H4 (cell line): ENCODE data around the gene TUG1. TPM values are rescaled to one million over a fixed set of nuclear protein-coding genes. Genes with fewer than 3 reads are reported as not detected.
A peak's percentile ranks its signal among the peaks of the same experiment; 100 is the strongest.

ENCODE experiments used
- DNase-seq: peaks from one replicate; pipeline ENCODE4 v3.0.0-alpha.2; 2015; ENCODE audit warnings: low spot score
- total RNA-seq: library from RNA; depleted of rRNA; stranded (reverse); fragments of >200 nt; shearing (Covaris generic); gene quantifications from 2 replicates; pipeline ENCODE4 v1.2.3, GENCODE V29; 2014; rRNA removed

The TUG1 gene
- 35.8 and 38.2 TPM in 2 replicates for total RNA-seq

- DNase-seq = peak; percentile 96
These were observed at the start of gene TUG1 for GRCh38 chr22:30968924-30969531. TUG1 (plus strand) TSS chr22:30969265.

- no peak for DNase-seq
These were observed 49.1 kb upstream of the TUG1 start for GRCh38 chr22:30919973-30920372.

DNA sequence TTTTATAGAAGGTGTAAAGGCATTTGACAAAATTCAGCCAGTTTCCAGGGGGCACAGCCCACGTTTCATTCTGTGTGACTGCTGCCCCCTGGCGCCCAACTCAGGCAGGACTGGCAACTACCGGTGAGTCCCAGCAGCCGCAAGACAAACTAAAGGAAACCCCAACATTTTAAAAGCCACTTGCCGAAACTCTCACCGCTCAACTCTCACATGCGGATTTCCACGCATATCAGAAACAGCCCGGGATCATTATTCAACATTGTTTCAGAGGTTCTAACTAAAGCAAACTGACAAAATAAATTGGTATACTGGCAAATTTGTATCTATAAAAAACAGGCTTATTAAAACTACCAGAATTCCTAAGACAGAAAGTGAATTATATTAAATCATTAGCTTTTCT, 48.7 kb upstream of the TUG1 start:
- DNase-seq = peak; percentile 21

DNA sequence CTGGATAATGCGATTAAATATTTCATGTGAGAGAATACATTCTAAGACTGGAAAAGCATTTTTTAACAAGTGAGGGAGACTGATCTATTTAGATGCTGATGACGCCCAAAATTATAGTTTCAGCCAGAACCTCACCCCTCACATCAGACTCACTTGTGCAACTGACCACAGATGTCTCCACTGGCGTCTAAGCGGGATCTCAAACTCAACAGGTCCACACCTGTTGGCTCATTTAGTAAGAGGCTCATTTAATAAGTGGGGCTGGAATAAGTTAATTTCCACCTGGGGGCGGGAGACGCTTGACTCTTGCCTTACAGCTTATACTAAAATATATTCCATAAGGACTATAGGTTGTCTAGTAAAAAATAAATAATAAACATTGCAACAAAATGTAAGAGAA, 48.0 kb upstream of the TUG1 start:
- DNase-seq = no peak

DNA sequence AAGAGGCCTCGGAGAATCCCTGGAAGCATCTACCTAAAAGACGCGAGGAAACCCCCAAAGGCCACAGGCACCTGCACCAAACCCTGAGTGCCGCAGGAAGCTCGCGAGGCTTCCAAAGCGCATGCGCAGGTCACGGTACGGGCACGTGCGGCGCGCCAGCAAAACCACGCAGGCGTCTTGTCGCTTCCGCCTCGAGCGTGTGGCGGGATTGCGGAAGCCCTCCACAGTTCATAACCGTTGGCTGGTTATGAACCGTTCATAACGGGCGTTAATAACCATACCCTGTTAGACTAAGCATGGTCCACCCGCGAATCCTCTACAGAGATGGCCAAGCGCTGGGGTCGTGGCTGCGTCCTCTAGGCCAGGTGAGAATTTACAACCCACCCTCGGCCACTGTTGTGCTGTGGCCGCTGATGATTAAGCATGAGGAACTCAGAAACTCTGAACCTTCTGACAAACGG, 46.9 kb upstream of the TUG1 start:
- no peak for DNase-seq

GRCh38 chr22:30923168-30923900, 45.7 kb upstream of the TUG1 start:
- DNase-seq = no peak

DNA sequence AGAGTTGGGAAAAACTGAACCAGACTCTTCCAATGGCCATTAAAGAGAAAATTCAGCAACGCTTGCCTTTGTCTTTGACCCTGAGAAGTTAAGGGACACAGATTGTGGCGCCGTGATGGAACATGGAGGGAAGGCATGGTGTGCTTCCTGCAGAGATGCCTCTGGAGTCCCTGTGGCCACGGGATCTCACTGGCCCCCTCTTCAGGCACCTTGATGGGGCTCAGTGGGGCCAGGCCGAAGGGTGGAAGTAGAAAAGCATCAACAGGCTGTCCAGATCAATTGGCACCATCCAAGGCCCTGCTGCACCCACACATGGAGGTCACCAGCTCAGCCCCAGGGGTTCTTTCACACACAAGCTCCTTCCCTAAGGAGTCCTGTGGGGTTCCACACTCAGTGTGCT, 43.4 kb upstream of the TUG1 start:
- DNase-seq = no peak

- no peak for DNase-seq
These were observed 42.4 kb upstream of the TUG1 start for GRCh38 chr22:30926706-30927105.

- no peak for DNase-seq
These were observed 41.3 kb upstream of the TUG1 start for GRCh38 chr22:30927806-30928205.

DNA sequence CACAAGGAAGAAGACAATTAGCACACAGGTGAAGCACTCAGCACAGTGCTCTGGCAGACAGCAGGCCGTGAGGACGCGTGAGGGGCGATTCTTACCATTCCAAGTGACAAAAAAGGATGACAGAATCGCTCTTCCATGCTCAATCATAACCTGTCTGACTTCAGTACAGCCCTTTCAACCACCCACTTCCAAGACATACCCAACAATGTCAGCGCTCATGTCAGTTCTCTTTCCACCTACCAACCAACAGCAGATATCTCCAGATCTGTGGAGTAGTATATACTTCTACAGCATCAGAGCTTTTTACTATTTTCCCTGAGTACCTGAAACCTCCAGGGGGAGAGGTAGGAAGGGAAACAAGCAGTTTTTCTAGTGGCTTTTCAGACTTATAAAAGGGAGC, 40.7 kb upstream of the TUG1 start:
- DNase-seq = no peak

DNA sequence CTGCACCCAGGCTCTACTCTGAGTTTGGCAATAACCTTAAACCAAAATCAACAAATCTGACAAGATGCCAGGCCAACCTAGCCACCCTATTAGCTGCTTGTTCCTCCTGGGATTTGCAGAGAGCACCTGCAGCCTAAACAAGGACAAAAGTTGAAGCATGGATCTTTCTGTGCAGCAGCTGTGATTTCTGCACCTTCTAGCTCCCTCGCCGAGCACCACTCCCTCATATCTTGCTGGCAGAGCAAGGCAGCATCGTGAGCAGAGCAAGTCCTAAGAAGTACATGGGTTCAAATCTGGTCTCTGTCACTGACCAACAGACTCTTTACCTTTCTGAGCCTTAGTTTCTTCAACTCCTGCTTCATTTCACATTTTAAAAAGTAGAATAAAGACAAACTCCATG, 38.8 kb upstream of the TUG1 start:
- DNase-seq = no peak

DNA sequence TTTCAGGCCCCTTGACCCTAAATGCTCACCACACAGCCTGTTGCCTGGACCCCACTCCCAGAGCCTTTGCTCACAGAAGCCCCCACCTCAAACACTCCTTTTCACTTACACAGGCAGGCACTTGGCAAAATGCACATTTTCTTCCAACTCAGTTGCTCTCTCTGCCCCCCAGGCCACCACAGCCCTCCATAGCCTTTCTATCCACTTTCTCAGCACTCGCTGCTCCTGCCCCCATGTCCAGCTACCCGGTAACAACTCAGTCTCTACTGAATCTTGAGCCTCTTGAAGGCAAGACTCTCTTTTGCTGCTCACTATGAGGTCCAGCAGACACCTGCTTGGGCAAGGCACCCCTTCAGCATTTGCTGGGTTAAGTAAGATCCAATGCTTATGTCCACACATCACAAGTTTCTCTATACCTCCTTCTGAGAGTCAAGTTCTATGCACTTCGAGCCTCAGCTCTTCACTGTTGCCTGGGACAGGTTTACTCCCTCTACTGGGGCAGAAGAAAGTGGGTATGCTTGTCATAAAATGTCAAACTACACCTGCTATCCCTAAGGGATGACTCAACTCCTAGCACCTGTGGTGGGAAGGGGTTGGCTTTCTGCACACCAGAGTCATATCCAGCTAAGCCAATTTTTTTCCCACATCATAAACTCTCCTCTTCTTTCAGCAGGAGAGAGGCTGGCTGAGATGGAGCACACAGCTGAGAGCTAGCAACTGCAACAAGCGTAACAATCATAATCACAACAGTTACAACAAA, 37.3 kb upstream of the TUG1 start:
- DNase-seq = no peak

GRCh38 chr22:30932661-30933060, 36.4 kb upstream of the TUG1 start:
- DNase-seq = no peak

- no peak for DNase-seq
These were observed 35.6 kb upstream of the TUG1 start for GRCh38 chr22:30933457-30933856.

DNA sequence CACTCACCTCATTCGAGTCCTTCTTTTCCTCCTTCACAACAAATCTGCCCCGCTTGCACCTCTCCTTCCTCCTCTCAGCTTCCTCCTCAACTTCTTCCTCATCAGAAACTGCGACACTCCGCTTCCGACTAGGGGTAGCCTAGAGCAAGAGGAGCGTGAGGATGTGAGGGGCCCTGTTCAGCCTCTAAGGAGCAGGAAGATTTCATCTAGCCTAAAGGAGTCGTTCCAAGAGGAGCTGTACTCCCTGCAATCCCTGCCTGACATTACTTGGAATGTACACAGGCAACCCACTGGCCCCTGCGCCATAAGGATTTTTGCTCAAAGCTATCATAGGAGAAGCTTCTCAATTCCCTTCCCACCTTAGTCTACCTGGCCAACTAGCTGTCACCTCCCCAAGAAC, 35.0 kb upstream of the TUG1 start:
- no peak for DNase-seq

- no peak for DNase-seq
These were observed 28.2 kb upstream of the TUG1 start for GRCh38 chr22:30940685-30941362.

DNA sequence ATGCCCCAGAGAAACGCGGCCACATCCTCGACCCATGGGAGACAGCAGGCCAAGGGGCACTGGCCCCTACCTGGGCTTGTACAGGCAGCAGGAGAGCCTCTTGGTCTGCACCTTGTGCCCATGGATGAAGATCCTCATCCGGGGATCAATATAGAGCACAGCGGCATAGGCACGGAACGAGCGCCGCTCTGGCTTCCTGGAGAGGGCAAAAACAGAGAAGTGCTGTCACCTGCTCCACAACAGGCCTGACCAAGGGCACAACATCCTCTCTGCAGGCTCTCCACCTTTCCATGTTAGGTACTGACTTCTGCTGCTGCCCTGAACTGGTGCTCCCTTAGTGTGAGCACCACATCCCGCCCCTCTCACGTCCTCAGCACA, 27.7 kb upstream of the TUG1 start:
- no peak for DNase-seq

GRCh38 chr22:30943368-30943767, 25.7 kb upstream of the TUG1 start:
- no peak for DNase-seq

- DNase-seq = no peak
These were observed 24.1 kb upstream of the TUG1 start for GRCh38 chr22:30944986-30945385.

GRCh38 chr22:30945653-30946052, 23.4 kb upstream of the TUG1 start:
- no peak for DNase-seq

- no peak for DNase-seq
These were observed 22.7 kb upstream of the TUG1 start for GRCh38 chr22:30946354-30946753.

DNA sequence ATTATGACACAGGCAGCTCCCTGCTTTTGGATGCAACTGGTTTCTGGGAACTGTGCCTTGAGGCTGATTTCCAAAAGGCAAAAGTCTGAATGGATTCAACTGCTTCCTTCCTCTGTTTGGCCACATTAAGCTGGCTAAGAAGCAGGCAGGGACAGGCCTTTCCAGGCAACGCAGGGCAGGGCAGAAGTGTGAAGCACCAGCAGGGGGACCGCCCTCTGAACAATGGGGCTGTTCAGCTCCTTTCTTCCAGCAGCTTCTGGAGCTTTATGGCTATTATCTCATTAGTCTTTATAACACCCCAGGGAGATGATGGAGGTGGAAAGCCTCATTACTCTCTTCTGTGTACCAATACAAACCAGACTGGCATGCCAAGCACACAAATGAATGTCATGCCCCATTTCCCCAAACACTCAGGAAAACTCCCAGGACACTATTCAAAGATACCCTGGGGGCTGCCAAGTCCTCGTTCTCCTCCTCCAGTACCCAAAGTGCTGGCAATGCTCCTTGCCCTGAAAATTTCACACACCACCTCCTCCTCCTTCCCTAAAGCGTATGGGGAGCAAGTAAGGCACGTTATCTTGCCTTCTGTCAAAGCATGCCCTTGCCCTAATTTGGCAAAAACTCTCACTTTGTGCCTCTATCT, 21.8 kb upstream of the TUG1 start:
- DNase-seq = no peak
